Mucosa of rectum (tissue), 2 donors: Measurements from ENCODE around the gene NCKAP1.
"Not testable (repeated sequence)": the region's sequence is repeated elsewhere in the genome, so short reads cannot be mapped to it uniquely, and the experiment has no call there.

ENCODE experiments used
- H3K27ac ChIP-seq, 2 donors: one replicate each; pipeline ENCODE4 v1.7.0; 2013; ENCODE audit warnings: inconsistent platforms in 2 of 2, low read depth in 2 of 2, low read length in 2 of 2
- H3K27me3 ChIP-seq, 2 donors: one replicate each; pipeline ENCODE4 v1.7.0; 2013; ENCODE audit warnings: low read length in 2 of 2; ENCODE audit not compliant: control insufficient read depth in 2 of 2, insufficient read depth in 2 of 2
- H3K36me3 ChIP-seq, 2 donors: one replicate each; pipeline ENCODE4 v1.7.0; 2013; ENCODE audit warnings: low read length in 2 of 2; ENCODE audit not compliant: control insufficient read depth in 2 of 2, insufficient read depth in 2 of 2
- H3K4me1 ChIP-seq, 2 donors: one replicate each; pipeline ENCODE4 v1.7.0; 2013; ENCODE audit warnings: low read length in 2 of 2, mild to moderate bottlenecking in 1 of 2; ENCODE audit not compliant: control insufficient read depth in 2 of 2, insufficient read depth in 2 of 2
- H3K4me3 ChIP-seq, 2 donors: one replicate each; pipeline ENCODE4 v1.7.0; 2013; ENCODE audit warnings: low read length in 2 of 2
- H3K9ac ChIP-seq, 2 donors: one replicate each; pipeline ENCODE4 v1.7.0; 2013; ENCODE audit warnings: low read length in 2 of 2, low read depth in 1 of 2, mild to moderate bottlenecking in 1 of 2
- H3K9me3 ChIP-seq, 2 donors: one replicate each; pipeline ENCODE4 v1.7.0; 2013; ENCODE audit warnings: low read length in 2 of 2; ENCODE audit not compliant: control insufficient read depth in 2 of 2
- donor health status: healthy.
- donor health status: Normal muscosa, but diverticular disease.

NCKAP1 gene

DNA sequence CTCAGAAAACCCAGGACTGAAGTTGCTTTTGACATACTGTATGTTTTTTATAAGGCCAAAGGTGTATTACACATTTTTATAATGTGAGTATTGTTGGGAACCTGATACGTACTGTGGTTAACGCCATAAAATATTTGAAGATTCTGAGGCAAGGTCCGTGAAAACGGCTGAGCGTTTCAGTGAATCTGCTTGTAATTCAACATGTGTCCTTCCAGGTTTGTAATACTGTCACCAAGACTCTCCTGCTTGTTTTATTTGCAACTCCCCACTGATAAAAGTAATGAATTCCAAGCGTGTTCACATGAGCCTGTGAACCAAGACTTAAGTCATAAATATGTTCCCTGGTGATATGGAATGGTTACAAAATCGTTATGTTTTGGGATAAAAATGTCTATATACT lies 148.0 kb downstream of the NCKAP1 start:
- H3K4me3 ChIP-seq: no peak overlapping the region
- no peak overlapping the region for H3K27ac ChIP-seq
- H3K9ac ChIP-seq: no peak overlapping the region

GRCh38 chr2:182887753-182888415 lies 150.4 kb downstream of the NCKAP1 start:
- no peaks in the 10 kb centered on the region for H3K4me1 ChIP-seq
- no peak overlapping the region for H3K4me3 ChIP-seq
- H3K27me3 ChIP-seq: no peaks in the 10 kb centered on the region
- H3K36me3 ChIP-seq: no peaks in the 10 kb centered on the region
- H3K9me3 ChIP-seq: no peaks in the 10 kb centered on the region
- H3K9ac ChIP-seq: no peak overlapping the region
- no peak overlapping the region for H3K27ac ChIP-seq

More for the DNA sequence above, 148.0 kb downstream of the NCKAP1 start:
- no peaks in the 10 kb centered on the region for H3K36me3 ChIP-seq
- no peaks in the 10 kb centered on the region for H3K27me3 ChIP-seq
- H3K9me3 ChIP-seq: no peaks in the 10 kb centered on the region
- no peaks in the 10 kb centered on the region for H3K4me1 ChIP-seq

- Histone ChIP-seq H3K27me3 (no peaks in the 10 kb centered on the region), H3K27ac (no peak overlapping the region), H3K36me3 (no peaks in the 10 kb centered on the region), H3K9ac (no peak overlapping the region), H3K4me1 (no peaks in the 10 kb centered on the region), H3K9me3 (no peaks in the 10 kb centered on the region), H3K4me3 (no peak overlapping the region)
Measured at GRCh38 chr2:182887093-182887492, 151.2 kb downstream of the NCKAP1 start.

GRCh38 chr2:182885771-182886170 lies 152.5 kb downstream of the NCKAP1 start:
- Histone ChIP-seq H3K4me1 (no peaks in the 10 kb centered on the region), H3K27ac (no peak overlapping the region), H3K9me3 (no peaks in the 10 kb centered on the region), H3K4me3 (no peak overlapping the region), H3K9ac (no peak overlapping the region), H3K27me3 (no peaks in the 10 kb centered on the region), H3K36me3 (no peaks in the 10 kb centered on the region)

DNA sequence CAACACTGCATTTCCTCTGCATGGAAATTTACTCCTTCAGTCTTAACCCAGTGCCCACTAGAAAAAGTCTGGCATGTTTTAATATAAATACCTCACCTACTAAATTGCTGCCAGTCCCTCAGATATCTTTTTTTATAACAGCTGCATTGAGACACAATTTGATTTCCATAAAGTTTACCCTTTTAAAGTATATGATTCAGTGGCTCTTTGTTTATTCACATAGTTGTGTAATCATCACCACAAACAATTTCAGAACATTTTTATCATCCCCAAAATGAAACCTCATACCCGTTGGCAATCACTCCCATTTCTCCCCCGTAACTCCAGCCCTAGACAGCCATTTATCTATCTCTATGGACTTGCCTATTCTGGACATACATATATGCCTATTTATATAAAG lies 154.8 kb downstream of the NCKAP1 start:
- Histone ChIP-seq H3K9ac (no peak overlapping the region), H3K27me3 (no peaks in the 10 kb centered on the region), H3K27ac (no peak overlapping the region), H3K9me3 (no peaks in the 10 kb centered on the region), H3K36me3 (no peaks in the 10 kb centered on the region), H3K4me3 (no peak overlapping the region), H3K4me1 (no peaks in the 10 kb centered on the region)

GRCh38 chr2:182880100-182880499 lies 158.2 kb downstream of the NCKAP1 start:
- not testable (repeated sequence) for H3K27ac ChIP-seq, H3K27me3 ChIP-seq, H3K36me3 ChIP-seq, H3K9ac ChIP-seq, H3K4me3 ChIP-seq, H3K9me3 ChIP-seq, H3K4me1 ChIP-seq

DNA sequence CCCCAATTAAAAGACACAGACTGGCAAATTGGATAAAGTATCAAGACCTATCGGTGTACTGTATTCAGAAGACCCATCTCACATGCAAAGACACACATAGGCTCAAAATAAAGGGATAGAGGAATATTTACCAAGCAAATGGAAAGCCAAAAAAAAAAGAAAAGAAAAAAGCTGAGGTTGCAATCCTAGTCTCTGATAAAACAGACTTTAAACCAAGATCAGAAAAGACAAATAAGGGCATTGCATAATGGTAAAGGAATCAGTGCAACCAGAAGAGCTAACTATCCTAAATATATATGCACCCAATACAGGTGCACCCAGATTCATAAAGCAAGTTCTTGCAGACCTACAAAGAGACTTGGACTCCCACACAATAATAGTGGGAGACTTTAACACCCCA lies 161.6 kb downstream of the NCKAP1 start:
- H3K9me3 ChIP-seq, H3K27me3 ChIP-seq, H3K4me1 ChIP-seq, H3K4me3 ChIP-seq, H3K9ac ChIP-seq, H3K27ac ChIP-seq, H3K36me3 ChIP-seq: not testable (repeated sequence)

- Histone ChIP-seq H3K9ac (no peak overlapping the region), H3K36me3 (no peaks in the 10 kb centered on the region), H3K27ac (no peak overlapping the region), H3K4me1 (peaks cover 3 to 10% of the 10 kb centered on the region in 2 donors), H3K4me3 (no peak overlapping the region), H3K27me3 (peaks cover 0 to 5% of the 10 kb centered on the region in 2 donors), H3K9me3 (no peaks in the 10 kb centered on the region)
Measured at GRCh38 chr2:182870227-182870626, 168.0 kb downstream of the NCKAP1 start.

DNA sequence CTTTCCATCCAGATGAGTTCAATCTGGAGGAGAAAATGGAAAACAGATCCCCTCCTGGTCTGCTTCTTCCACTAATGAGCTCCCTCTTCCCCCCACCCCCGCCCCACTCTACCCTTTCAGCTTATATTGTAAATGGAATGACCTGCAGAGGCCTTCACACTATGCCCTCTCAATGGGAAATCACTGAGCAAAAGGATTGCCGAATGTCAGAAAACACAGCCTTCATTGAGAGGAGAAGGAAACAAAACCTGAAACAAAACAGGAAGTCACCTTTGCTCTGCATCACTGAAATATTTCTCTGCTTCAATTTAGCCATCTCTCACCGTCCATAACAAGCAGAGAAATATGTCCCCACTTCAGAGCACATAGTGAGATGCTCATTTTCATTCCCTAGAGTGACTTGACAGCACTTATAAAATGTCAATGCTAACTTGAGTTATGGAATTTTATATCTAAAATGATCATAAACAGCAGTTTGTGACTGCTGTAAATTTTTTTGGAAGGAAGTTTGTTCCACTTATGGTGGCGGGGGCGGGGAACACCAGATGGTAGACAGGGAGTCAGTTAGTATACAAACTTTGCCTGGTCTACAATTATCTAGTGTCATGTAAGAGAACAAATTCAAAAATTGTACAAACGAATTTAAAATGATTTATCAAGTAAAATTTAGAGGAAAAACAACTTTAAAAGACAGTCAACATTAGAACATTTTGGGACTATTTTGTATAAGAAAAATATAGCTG lies 170.0 kb downstream of the NCKAP1 start:
- H3K36me3 ChIP-seq: no peaks in the 10 kb centered on the region
- no peak overlapping the region for H3K4me3 ChIP-seq
- peak overlapping the region in 1 of 2 donors; percentile 0 for H3K27ac ChIP-seq

GRCh38 chr2:182867426-182868053 lies 170.7 kb downstream of the NCKAP1 start:
- peak overlapping the region; percentile 0 to 49 for H3K27ac ChIP-seq

More for the DNA sequence above, 170.0 kb downstream of the NCKAP1 start:
- Histone ChIP-seq H3K27me3 (peaks cover 0 to 5% of the 10 kb centered on the region in 2 donors), H3K4me1 (peaks cover 3 to 10% of the 10 kb centered on the region in 2 donors), H3K9me3 (no peaks in the 10 kb centered on the region), H3K9ac (no peak overlapping the region)

More at GRCh38 chr2:182867426-182868053, 170.7 kb downstream of the NCKAP1 start:
- Histone ChIP-seq H3K36me3 (no peaks in the 10 kb centered on the region), H3K27me3 (peaks cover 0 to 5% of the 10 kb centered on the region in 2 donors), H3K9ac (no peak overlapping the region), H3K4me3 (peak overlapping the region; percentile 47 to 60), H3K9me3 (no peaks in the 10 kb centered on the region), H3K4me1 (peaks cover 3 to 10% of the 10 kb centered on the region in 2 donors)
